HepG2 (cell line): ENCODE data around the gene BCAP29. TPM values are rescaled to one million over a fixed set of nuclear protein-coding genes. Genes with fewer than 3 reads are reported as not detected.

ENCODE experiments used
- ATAC-seq: fragments of 200-7000 bp; cut with Tn5 transposase; 3 replicates; pipeline ENCODE4 v1.9.1; 2020; ENCODE audit warnings: mild to moderate bottlenecking, moderate library complexity
- BruUV-seq: library from RNA; stranded (reverse); fragments of 400-500 nt; replicated peaks from 2 replicates; lab custom pipeline; 2021; lab: Mats Ljungman, UMichigan
- CTCF ChIA-PET: fragments of 300-600 bp; formaldehyde crosslinking; extraction: SDS; loops from one replicate; lab custom pipeline; 2021; ENCODE audit warnings: low total read pairs, inconsistent platforms, low intra/inter-chr PET ratio; lab: Yijun Ruan, JAX
- POLR2A ChIA-PET: fragments of 350-600 bp; sonication (Branson Sonifier 250); formaldehyde crosslinking; loops from one replicate; lab custom pipeline; 2020; ENCODE audit warnings: antibody characterized with exemption, inconsistent platforms; lab: Yijun Ruan, JAX
- DNase-seq: peaks from one replicate; pipeline ENCODE4 v3.0.0-alpha.2; 2015; ENCODE audit warnings: low spot score
- FAIRE-seq: peaks from 3 replicates; lab custom pipeline; 2011; peaks lifted over from hg19 to GRCh38; lab: Jason Lieb, UNC
- H2AFZ ChIP-seq: one replicate; pipeline ENCODE4 v1.6.1; 2011; ENCODE audit warnings: low read length, inconsistent platforms
- H3K27ac ChIP-seq: fragments of 300-600 bp; 3 replicates; pipeline ENCODE4 v1.8.0; 2011; ENCODE audit warnings: mixed run types, mild to moderate bottlenecking, mixed read lengths, low read length, inconsistent platforms; ENCODE audit not compliant: insufficient read depth; ENCODE audit errors: extremely low read length
- H3K27me3 ChIP-seq, 2 experiments: fragments of 200-600 bp in 1 of 2; 2 replicates in 1 of 2; 3 replicates in 1 of 2; pipeline versions ENCODE4 v1.6.0 to v1.8.0; 2011; ENCODE audit warnings: low read length in 2 of 2, mild to moderate bottlenecking in 2 of 2, moderate library complexity in 2 of 2, inconsistent platforms in 1 of 2; ENCODE audit not compliant: insufficient read depth in 2 of 2, control insufficient read depth in 1 of 2
- H3K36me3 ChIP-seq, 2 experiments: fragments of 200-600 bp in 1 of 2; replicated peaks in 1 of 2; 2 replicates in 1 of 2; 3 replicates in 1 of 2; pipeline versions ENCODE4 v1.5.1 to v1.8.0; 2011; ENCODE audit warnings: low read length in 2 of 2, inconsistent platforms in 1 of 2; ENCODE audit not compliant: insufficient read depth in 2 of 2, control insufficient read depth in 1 of 2
- H3K4me1 ChIP-seq: 2 replicates; pipeline ENCODE4 v1.5.1; 2012; ENCODE audit warnings: low read length, inconsistent platforms; ENCODE audit not compliant: insufficient read depth
- H3K4me2 ChIP-seq: 2 replicates; pipeline ENCODE4 v1.6.0; 2011; ENCODE audit warnings: low read depth, low read length, inconsistent platforms
- H3K4me3 ChIP-seq, 3 experiments: fragments of 200-600 bp in 1 of 3; sonication (generic), shearing (Covaris generic) in 1 of 3; replicated peaks in 1 of 3; 2 replicates each; pipeline ENCODE4 v1.5.1; 2011 to 2016; ENCODE audit warnings: low read length in 3 of 3, inconsistent platforms in 2 of 3, low read depth in 2 of 3, mild to moderate bottlenecking in 2 of 3, control low read depth in 1 of 3, mixed read lengths in 1 of 3; ENCODE audit not compliant: insufficient read depth in 1 of 3
- H3K79me2 ChIP-seq: one replicate; pipeline ENCODE4 v1.6.1; 2011; ENCODE audit warnings: low read length, inconsistent platforms; ENCODE audit not compliant: insufficient read depth
- H3K9ac ChIP-seq: 2 replicates; pipeline ENCODE4 v1.6.0; 2011; ENCODE audit warnings: mild to moderate bottlenecking, low read depth, low read length, inconsistent platforms; ENCODE audit not compliant: insufficient read depth
- H3K9me3 ChIP-seq: 2 replicates; pipeline ENCODE4 v1.5.1; 2012; ENCODE audit warnings: mild to moderate bottlenecking, low read length
- H4K20me1 ChIP-seq: 2 replicates; pipeline ENCODE4 v1.6.0; 2011; ENCODE audit warnings: inconsistent platforms, mild to moderate bottlenecking, low read length, moderate library complexity; ENCODE audit not compliant: insufficient read depth
- ARHGAP35 ChIP-seq: sonication (generic); formaldehyde crosslinking; IDR thresholded peaks from 2 replicates; pipeline ENCODE4 v1.9.0; 2022; ENCODE audit warnings: mild to moderate bottlenecking, inconsistent platforms, moderate library complexity, missing genetic modification reagents, borderline replicate concordance
- ATF4 ChIP-seq, 2 experiments: fragments of 450-650 bp in 1 of 2; sonication (generic) in 1 of 2; formaldehyde crosslinking; IDR thresholded peaks; 2 replicates each; pipeline versions ENCODE4 v1.5.0 to v1.8.0; 2020 to 2022; ENCODE audit warnings: mild to moderate bottlenecking in 1 of 2, missing genetic modification reagents in 1 of 2
- IKZF4 ChIP-seq: sonication (generic); formaldehyde crosslinking; IDR thresholded peaks from 2 replicates; pipeline ENCODE4 v1.5.1; 2020; ENCODE audit warnings: borderline replicate concordance, mild to moderate bottlenecking, low read depth, missing genetic modification reagents; ENCODE audit errors: not compliant biosample characterization
- MAFF ChIP-seq: IDR thresholded peaks from 2 replicates; pipeline ENCODE4 v1.6.1; 2011; ENCODE audit warnings: low read depth, low read length, improper control_type of control experiment
- NR2F6 ChIP-seq, 2 experiments: IDR thresholded peaks; 2 replicates each; pipeline ENCODE4 v1.6.1; 2016; ENCODE audit warnings: antibody characterized with exemption in 1 of 2, mild to moderate bottlenecking in 1 of 2
- SIX4 ChIP-seq: sonication (generic); formaldehyde crosslinking; IDR thresholded peaks from 2 replicates; pipeline ENCODE4 v1.4.0; 2020; ENCODE audit warnings: missing genetic modification reagents
- SUZ12 ChIP-seq: fragments of 150-350 bp; IDR thresholded peaks from 2 replicates; pipeline ENCODE4 v1.6.1; 2014; ENCODE audit warnings: low read depth, low read length
- USF2 ChIP-seq, 2 experiments: sonication (generic) in 1 of 2; formaldehyde crosslinking in 1 of 2; IDR thresholded peaks; 2 replicates each; pipeline versions ENCODE4 v1.5.1 to v1.6.1; 2011 to 2020; ENCODE audit warnings: borderline replicate concordance in 1 of 2, low read depth in 1 of 2, low read length in 1 of 2, mild to moderate bottlenecking in 1 of 2, missing genetic modification reagents in 1 of 2, moderate library complexity in 1 of 2
- ZFP36L1 ChIP-seq: sonication (generic); formaldehyde crosslinking; IDR thresholded peaks from 2 replicates; pipeline ENCODE4 v1.8.0; 2022; ENCODE audit warnings: mild to moderate bottlenecking, missing genetic modification reagents, moderate library complexity
- ZIK1 ChIP-seq: sonication (generic); formaldehyde crosslinking; IDR thresholded peaks from 2 replicates; pipeline ENCODE4 v1.5.0; 2020; ENCODE audit warnings: mild to moderate bottlenecking, low read depth, missing genetic modification reagents, borderline replicate concordance
- ZNF18 ChIP-seq: sonication (generic); formaldehyde crosslinking; IDR thresholded peaks from 2 replicates; pipeline ENCODE4 v1.8.0; 2022; ENCODE audit warnings: mild to moderate bottlenecking, missing genetic modification reagents; ENCODE audit not compliant: insufficient replicate concordance
- ZNF546 ChIP-seq: sonication (generic); formaldehyde crosslinking; conservative IDR thresholded peaks from 2 replicates; pipeline ENCODE4 v1.8.1; 2023; ENCODE audit warnings: mild to moderate bottlenecking, missing genetic modification reagents
- ZNF550 ChIP-seq: sonication (generic); formaldehyde crosslinking; IDR thresholded peaks from 2 replicates; pipeline ENCODE4 v1.4.0; 2020; ENCODE audit warnings: mild to moderate bottlenecking, missing genetic modification reagents, borderline replicate concordance
- ZNF567 ChIP-seq: sonication (generic); formaldehyde crosslinking; IDR thresholded peaks from 2 replicates; pipeline ENCODE4 v1.8.1; 2023; ENCODE audit warnings: mild to moderate bottlenecking, missing genetic modification reagents, borderline replicate concordance
- ZNF790 ChIP-seq: sonication (generic); formaldehyde crosslinking; IDR thresholded peaks from 2 replicates; pipeline ENCODE4 v1.8.0; 2022; ENCODE audit warnings: missing genetic modification reagents, mild to moderate bottlenecking, borderline replicate concordance
- ZSCAN21 ChIP-seq: sonication (generic); formaldehyde crosslinking; IDR thresholded peaks from 2 replicates; pipeline ENCODE4 v1.8.0; 2022; ENCODE audit warnings: mild to moderate bottlenecking, missing genetic modification reagents, moderate library complexity, borderline replicate concordance
- WGBS: methylation state at CpG from one replicate; pipeline ENCODE4 v1.1.6; 2017; ENCODE audit warnings: low lambda C conversion rate; 5-methylcytosine and 5-hydroxymethylcytosine counted together
- in situ Hi-C: cut with HindIII; loops from 2 replicates; pipeline ENCODE4 v1.10.0; 2017; ENCODE audit warnings: low pct_unique_long_range_greater_than_20kb; ENCODE audit not compliant: extremely low pct_ligation_motif_present
- intact Hi-C: fragments of 100-400 bp; cut with micrococcal nuclease; formaldehyde crosslinking; loops from one replicate; pipeline ENCODE4 v1.10.0; 2022; ENCODE audit not compliant: unreplicated experiment
- polyA plus RNA-seq, 8 experiments: library from polyadenylated mRNA; depleted of rRNA in 3 of 8; stranded (reverse) in 7 of 8; unstranded in 1 of 8; fragments of >200 nt; fragmentation: Illumina TruSeq in 4 of 8; extraction: Trizol in 4 of 8; gene quantifications; 2 replicates each; pipeline versions ENCODE4 v1.2.1 to v1.2.3, GENCODE V29; 2011 to 2016; ENCODE audit warnings: low read depth in 4 of 8, missing spikeins in 1 of 8, mixed read lengths in 1 of 8; ENCODE audit not compliant: insufficient read depth in 1 of 8
- total RNA-seq, 5 experiments: library from RNA; depleted of rRNA; stranded (reverse); fragments of >200 nt; fragmentation: Illumina TruSeq; extraction: Trizol; gene quantifications; 2 replicates each; pipeline ENCODE4 v1.2.3, GENCODE V29; 2016; ENCODE audit warnings: low read depth in 1 of 5

The BCAP29 gene
- total and polyA plus RNA-seq, 2 of the 13 experiments (the other 11 are each of a cell fraction or from before 2014, with no cell fraction given): 15.3 to 35.6 TPM

DNA sequence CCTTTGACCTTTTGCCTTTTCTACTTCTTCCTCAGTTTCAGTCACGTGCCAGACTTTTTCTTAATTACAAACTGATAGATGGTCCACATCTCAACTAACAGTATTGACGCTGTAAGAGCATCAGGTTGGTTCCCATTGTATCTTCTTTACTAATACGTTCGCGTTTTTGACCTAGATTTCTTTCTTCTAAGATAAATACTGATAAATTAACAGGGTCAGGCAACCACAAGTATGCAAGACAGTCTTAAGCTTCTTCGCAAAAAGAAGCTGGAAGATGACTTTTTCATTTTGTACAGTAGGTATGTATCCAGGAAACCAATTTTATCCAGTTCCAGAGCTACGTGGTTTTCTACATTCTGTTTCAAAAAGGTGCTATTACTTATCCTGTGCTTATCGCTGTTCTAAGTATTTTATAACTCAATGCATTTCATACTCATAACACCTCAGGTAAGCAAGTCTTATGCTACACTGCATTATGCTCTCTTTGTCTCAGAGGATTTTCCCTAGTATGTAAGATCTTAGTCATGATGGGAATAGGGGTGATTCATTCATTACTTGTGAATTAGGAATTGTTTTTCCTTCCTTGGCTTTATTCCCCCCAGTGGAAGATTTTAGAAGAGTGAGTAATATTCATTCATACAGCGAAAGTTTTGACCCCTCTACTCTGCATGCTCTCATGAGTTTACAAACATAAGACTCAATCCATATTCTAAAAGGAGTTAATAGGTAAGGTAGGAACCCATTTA lies 15.3 kb upstream of the BCAP29 start:
- DNase-seq: no peak
- TSS peak; percentile 72 for BruUV-seq
- peak overlapping the region; percentile 80 for H2AFZ ChIP-seq
- TF ChIP-seq MAFF (no peak), SUZ12 (no peak), ARHGAP35 (CRISPR knock-in tag) (no peak), IKZF4 (CRISPR knock-in tag) (no peak), ZFP36L1 (CRISPR knock-in tag) (no peak), ZNF790 (no peak), ZSCAN21 (CRISPR knock-in tag) (no peak), USF2 (IDR thresholded peaks at IDR 0.05; ENCODE audit: low read depth, low read length) (no peak), USF2 (CRISPR knock-in tag; IDR thresholded peaks at IDR 0.05; ENCODE audit: borderline replicate concordance) (peak; percentile 41; the same call in 1 of the 2 replicates), ZNF567 (CRISPR knock-in tag) (no peak), SIX4 (CRISPR knock-in tag) (no peak), ZNF550 (CRISPR knock-in tag) (no peak), NR2F6 (IDR thresholded peaks at IDR 0.05) (peak; percentile 71), NR2F6 (CRISPR knock-in tag; IDR thresholded peaks at IDR 0.05) (no peak), ZIK1 (no peak), ATF4 (CRISPR knock-in tag; IDR thresholded peaks at IDR 0.05) (no peak), ZNF546 (CRISPR knock-in tag) (no peak), ZNF18 (CRISPR knock-in tag) (no peak)

More for the DNA sequence above, 15.3 kb upstream of the BCAP29 start:
- intact Hi-C loops (no loop called here), in situ Hi-C loops (no loop called here)
- Histone ChIP-seq H3K79me2 (peaks cover 44% of the 10 kb centered on the region), H3K27ac (peak overlapping the region; percentile 88), H3K36me3 (no peaks in the 10 kb centered on the region), H3K27me3 (no peaks in the 10 kb centered on the region; a peak in 1 of 5 replicates), H4K20me1 (0 out of 2 replicates have a peak, but pooled peaks cover 2% of the 10 kb centered on the region), H3K4me2 (peak overlapping the region; percentile 81), H3K4me3 (peak overlapping the region; percentile 86 to 100 (median 94)), H3K9ac (peak overlapping the region; percentile 97), H3K9me3 (no peaks in the 10 kb centered on the region), H3K4me1 (peaks cover 47% of the 10 kb centered on the region)
- FAIRE-seq: no peak
- no peak for ATAC-seq
- 28% methylated on average over 9 of the region's 9 CpGs for WGBS
- ChIA-PET CTCF (no interaction called here), POLR2A (interaction anchor here (1.8 kb wide), 1 partner anchor 15 kb away, joined by 13 read pairs; the partner anchor contains the start of gene BCAP29)
